ENCODE results near the gene KCNG4.
"Not testable (repeated sequence)": the region's sequence is repeated elsewhere in the genome, so short reads cannot be mapped to it uniquely, and the experiment has no call there.

KCNG4 gene

DNA sequence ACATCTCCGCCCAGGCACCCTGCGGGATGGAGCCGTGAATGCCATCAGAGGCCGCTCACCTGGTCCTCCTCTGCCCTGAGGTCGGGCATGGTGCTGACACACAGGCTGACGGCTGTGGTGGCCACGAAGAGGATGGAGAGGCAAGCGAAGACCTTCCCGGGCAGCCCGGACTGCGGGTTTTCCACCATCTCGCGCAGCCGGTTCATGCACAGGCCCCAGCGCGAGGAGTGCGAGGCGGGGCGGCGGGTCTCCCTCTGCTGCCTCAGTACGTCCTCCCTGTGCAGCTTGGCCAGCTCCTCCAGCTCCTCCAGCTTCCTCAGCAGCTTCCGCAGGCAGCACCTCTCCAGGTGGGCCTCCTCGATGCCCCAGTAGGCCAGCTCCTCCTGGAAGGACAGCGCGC is 3.1 kb downstream of the KCNG4 start:
- DNase-seq (ENCODE audit: low read depth in 2 of 2, low spot score in 1 of 2): no peak

- DNase-seq (ENCODE audit: low read depth in 2 of 2, low spot score in 1 of 2): no peak
Measured at GRCh38 chr16:84234321-84235241, 5.2 kb downstream of the KCNG4 start.

- DNase-seq (ENCODE audit: low read depth in 2 of 2, low spot score in 1 of 2): no peak
Measured at GRCh38 chr16:84233748-84234147, 6.1 kb downstream of the KCNG4 start.

- no peak for DNase-seq (ENCODE audit: low read depth in 2 of 2, low spot score in 1 of 2)
Measured at GRCh38 chr16:84232969-84233368, 6.8 kb downstream of the KCNG4 start.

- no peak for DNase-seq (ENCODE audit: low read depth in 2 of 2, low spot score in 1 of 2)
Measured at GRCh38 chr16:84232060-84232459, 7.8 kb downstream of the KCNG4 start.

DNA sequence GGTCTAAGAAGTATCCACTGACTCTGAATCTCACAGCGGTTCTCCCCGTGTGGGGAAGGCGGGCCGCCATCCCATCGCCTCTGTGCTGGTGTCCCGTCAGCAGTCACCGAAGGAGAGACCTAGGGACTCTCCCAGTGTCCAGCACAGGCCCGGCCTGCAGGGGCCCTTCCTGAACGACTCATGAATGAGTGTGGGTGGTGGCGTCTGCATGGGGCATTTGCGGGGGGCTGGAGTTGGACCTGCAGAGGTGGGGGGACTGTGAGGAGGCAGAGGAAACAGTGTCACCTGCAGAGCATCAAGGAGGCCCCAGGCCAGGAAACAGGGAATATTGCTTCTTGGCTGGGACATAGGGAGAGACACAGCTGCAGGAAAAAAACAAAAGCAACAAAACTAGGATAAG is 10.3 kb downstream of the KCNG4 start:
- DNase-seq (ENCODE audit: low read depth in 2 of 2, low spot score in 1 of 2): no peak

GRCh38 chr16:84228256-84228838 is 11.5 kb downstream of the KCNG4 start:
- DNase-seq (ENCODE audit: low read depth in 2 of 2, low spot score in 1 of 2): no peak

DNA sequence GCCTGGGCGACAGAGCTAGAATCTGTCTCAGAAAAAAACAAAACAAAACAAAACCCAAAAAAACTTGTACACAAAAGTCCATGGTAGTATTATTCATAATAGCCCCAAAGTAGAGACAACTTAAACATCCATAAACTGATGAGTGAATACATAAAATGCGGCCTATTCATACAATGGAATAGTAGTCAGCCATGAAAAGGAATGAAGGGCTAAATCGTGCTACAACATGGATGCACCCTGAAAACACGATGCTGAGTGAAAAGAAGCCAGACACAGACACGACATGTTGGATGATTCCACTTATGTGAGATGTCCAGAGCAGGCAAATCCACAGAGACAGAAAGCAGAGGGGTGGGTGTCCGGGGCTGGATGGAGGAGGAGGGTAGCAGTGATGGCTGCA is 12.3 kb downstream of the KCNG4 start:
- DNase-seq (ENCODE audit: low read depth in 2 of 2, low spot score in 1 of 2): no peak

DNA sequence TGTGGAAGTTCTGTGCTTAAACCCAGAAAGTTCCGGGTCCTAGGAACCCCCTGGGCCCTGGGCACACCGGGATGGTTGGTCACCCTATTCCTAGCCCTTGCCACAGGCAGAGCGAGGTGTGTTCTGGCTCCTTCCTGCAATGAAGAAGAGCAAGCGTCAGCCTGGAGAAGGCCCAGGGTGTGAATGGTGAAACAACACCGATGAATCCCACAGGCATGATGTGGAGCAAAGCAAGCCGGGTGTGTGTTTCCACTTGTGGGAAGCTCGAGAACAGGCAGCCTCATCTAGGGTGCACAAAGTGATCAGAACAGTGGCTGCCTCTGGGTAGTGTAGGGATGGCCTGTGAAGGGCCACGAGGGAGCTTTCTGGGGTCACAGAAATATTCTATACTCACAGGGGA is 13.8 kb downstream of the KCNG4 start:
- no peak for DNase-seq (ENCODE audit: low read depth in 2 of 2, low spot score in 1 of 2)

DNA sequence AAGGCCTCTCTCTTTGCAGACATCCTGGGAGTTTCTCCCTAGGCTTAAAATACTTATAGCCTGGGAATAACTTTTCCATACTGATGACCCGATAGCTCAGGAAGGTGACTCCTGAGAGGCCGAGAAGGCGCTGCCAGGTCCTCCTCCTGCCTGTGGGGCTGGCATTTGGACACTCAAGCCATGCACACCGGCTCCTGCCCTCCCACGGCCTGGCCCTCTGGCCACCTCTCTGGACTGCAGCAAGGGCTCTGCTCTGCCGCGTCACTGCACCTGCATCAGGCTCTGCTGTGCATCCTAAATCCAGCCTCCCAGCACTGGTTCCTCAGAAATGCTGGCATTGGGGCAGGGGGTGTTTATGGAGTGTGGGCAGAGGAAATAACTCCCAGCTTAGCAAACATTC is 14.2 kb downstream of the KCNG4 start:
- DNase-seq (ENCODE audit: low read depth in 2 of 2, low spot score in 1 of 2): no peak

- DNase-seq (ENCODE audit: low read depth in 2 of 2, low spot score in 1 of 2): no peak
Measured at GRCh38 chr16:84225126-84225525, 14.7 kb downstream of the KCNG4 start.

DNA sequence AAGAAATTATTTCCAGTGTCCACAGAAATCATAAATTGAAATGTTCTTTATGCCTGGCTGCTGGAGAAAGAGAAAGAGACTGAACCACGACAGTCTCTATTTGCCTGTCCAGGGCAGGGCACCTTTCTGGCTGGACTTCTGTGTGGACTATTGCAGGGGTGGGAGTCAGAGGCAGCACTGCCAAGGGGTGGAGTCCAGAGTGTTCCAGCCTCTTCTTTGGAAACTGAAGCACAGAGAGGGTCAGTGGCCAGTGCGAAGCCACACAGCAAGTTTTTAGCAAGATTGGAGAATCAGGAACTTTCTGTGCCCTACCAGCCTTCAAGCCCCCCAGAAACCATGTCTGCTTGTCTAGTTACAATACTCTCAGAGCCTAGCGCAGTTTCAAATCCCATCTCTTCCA is 15.3 kb downstream of the KCNG4 start:
- no peak for DNase-seq (ENCODE audit: low read depth in 2 of 2, low spot score in 1 of 2)

- DNase-seq (ENCODE audit: low read depth in 2 of 2, low spot score in 1 of 2): no peak
Measured at GRCh38 chr16:84223456-84223855, 16.4 kb downstream of the KCNG4 start.

DNA sequence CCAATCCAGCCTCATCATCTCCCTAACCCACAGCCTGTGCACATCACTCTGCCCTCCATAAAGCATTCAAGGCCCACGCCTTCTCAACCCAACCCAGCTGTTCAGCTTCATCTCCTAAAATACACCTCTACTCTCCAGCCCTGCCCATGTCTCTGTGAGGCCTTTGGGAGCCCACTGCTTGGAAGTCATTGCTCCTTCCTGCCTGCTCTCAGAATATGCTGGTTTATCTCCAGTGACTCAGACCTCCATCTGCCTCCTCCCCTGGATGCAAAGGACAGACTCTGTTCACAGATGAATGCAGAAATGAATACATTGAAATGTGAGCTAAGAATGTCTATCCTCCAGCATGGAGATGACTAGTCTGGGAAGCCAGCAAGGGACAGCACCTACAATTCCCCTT is 19.0 kb downstream of the KCNG4 start:
- DNase-seq (ENCODE audit: low read depth in 2 of 2, low spot score in 1 of 2): no peak

DNA sequence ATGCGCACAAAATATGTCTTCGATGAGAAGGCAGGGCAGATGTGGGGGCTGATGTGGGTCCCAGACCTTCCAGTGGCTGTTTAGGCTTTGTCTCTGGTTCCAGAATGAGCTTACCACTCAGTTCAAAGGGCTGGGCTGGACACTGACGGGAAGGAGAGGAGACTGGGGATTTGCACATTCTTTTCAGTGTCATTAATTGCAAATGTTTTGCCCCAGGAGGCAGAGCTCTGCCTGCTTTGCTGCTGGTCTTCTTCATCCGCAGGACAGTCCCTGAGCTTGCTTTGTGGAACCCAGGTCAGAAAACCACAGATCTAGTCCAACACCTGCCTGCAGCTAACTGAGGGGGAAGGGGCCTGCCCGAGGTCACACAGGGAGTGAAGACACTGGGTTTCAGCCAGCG is 20.9 kb downstream of the KCNG4 start:
- no peak for DNase-seq (ENCODE audit: low read depth in 2 of 2, low spot score in 1 of 2)

- no peak for DNase-seq (ENCODE audit: low read depth in 2 of 2, low spot score in 1 of 2)
Measured at GRCh38 chr16:84218176-84218823, 21.5 kb downstream of the KCNG4 start.

- DNase-seq (ENCODE audit: low read depth in 2 of 2, low spot score in 1 of 2): not testable (repeated sequence)
Measured at GRCh38 chr16:84216144-84216543, 23.7 kb downstream of the KCNG4 start.

- no peak for DNase-seq (ENCODE audit: low read depth in 2 of 2, low spot score in 1 of 2)
Measured at GRCh38 chr16:84215531-84215930, 24.3 kb downstream of the KCNG4 start.

DNA sequence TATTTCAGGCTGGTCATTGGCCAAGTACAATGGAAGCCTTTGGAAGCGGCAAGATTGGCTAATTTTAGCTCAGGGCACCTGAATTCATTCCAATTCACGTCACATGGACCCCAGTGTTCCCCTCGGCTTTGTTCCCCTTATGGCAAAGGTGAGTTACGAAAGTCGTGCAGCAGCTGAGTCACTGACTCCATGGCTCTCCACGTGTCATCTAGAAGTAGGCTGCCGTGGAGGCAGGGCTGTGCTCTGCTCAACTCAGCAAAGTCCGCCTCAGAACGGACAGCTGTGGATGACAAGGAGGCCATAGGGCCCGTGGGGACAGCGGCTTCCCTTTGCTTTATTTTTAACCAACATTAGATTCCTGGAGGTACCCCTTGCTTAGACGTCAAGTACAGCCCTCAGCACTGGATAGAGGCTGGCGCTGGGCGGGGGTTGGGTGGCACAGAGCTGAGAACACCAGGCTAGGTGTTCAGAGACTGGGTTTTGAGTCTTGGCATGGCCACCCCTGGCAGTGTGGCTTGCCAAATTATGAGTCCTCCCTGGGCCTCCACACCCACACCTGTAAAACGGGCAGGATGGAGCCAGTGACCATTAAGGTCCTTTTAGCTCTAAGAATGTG is 25.3 kb downstream of the KCNG4 start:
- no peak for DNase-seq (ENCODE audit: low read depth in 2 of 2, low spot score in 1 of 2)

GRCh38 chr16:84212631-84213030 is 27.2 kb downstream of the KCNG4 start:
- no peak for DNase-seq (ENCODE audit: low read depth in 2 of 2, low spot score in 1 of 2)

- DNase-seq (ENCODE audit: low read depth in 2 of 2, low spot score in 1 of 2): no peak
Measured at GRCh38 chr16:84212154-84212553, 27.7 kb downstream of the KCNG4 start.

DNA sequence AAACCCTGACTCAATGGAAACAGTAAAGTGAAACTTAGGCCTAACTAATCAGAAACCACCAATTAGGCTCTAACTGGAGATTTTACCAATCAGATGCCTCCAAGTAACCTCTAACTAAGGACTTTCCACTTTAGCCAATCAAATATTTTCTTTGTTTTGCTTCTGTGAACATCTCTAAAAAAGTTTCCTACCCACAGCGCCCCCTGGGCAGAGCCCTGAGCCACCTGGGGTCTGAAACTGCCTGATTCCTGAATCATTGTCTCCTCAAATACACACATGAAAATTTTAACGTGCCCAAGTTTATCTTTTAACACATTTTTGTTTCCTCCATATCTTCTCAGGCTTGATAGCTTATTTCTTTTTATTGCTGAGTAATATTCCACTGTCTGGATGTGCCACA is 29.8 kb downstream of the KCNG4 start:
- no peak for DNase-seq (ENCODE audit: low read depth in 2 of 2, low spot score in 1 of 2)
